HK-2 (cell line): Measurements from ENCODE around the gene ATF7IP2.
"Not testable (repeated sequence)": the region's sequence is repeated elsewhere in the genome, so short reads cannot be mapped to it uniquely, and the experiment has no call there.

ENCODE experiments used
- DNase-seq: peaks from one replicate; pipeline ENCODE4 v3.0.0-alpha.2; 2018; ENCODE audit not compliant: unreplicated experiment

ATF7IP2 gene

GRCh38 chr16:10385725-10386516 is at the start of gene ATF7IP2:
Gene ATF7IP2 (plus strand): TSS chr16:10386061. CDS start chr16:10430621, 44,560 bp downstream.
- peak; percentile 76 for DNase-seq

GRCh38 chr16:10338426-10338825 is 47.4 kb upstream of the ATF7IP2 start:
- DNase-seq = no peak

- DNase-seq = no peak
Measured at GRCh38 chr16:10339777-10340732, 45.8 kb upstream of the ATF7IP2 start.

GRCh38 chr16:10343124-10343760 is 42.6 kb upstream of the ATF7IP2 start:
- no peak for DNase-seq

GRCh38 chr16:10344699-10345098 is 41.2 kb upstream of the ATF7IP2 start:
- DNase-seq = not testable (repeated sequence)

- DNase-seq = no peak
Measured at GRCh38 chr16:10345629-10346028, 40.2 kb upstream of the ATF7IP2 start.

GRCh38 chr16:10349851-10350250 is 36.0 kb upstream of the ATF7IP2 start:
- DNase-seq = no peak

- no peak for DNase-seq
Measured at GRCh38 chr16:10352262-10352661, 33.6 kb upstream of the ATF7IP2 start.

GRCh38 chr16:10355589-10355988 is 30.3 kb upstream of the ATF7IP2 start:
- DNase-seq = no peak

- no peak for DNase-seq
Measured at GRCh38 chr16:10356870-10357842, 28.7 kb upstream of the ATF7IP2 start.

- not testable (repeated sequence) for DNase-seq
Measured at GRCh38 chr16:10361747-10362076, 24.1 kb upstream of the ATF7IP2 start.

- DNase-seq = no peak
Measured at GRCh38 chr16:10362077-10362863, 23.6 kb upstream of the ATF7IP2 start.

GRCh38 chr16:10362864-10363197 is 23.0 kb upstream of the ATF7IP2 start:
- DNase-seq = not testable (repeated sequence)

- DNase-seq = not testable (repeated sequence)
Measured at GRCh38 chr16:10366619-10367018, 19.2 kb upstream of the ATF7IP2 start.

- no peak for DNase-seq
Measured at GRCh38 chr16:10367616-10368188, 18.2 kb upstream of the ATF7IP2 start.

GRCh38 chr16:10368969-10369551 is 16.8 kb upstream of the ATF7IP2 start:
- DNase-seq = peak; percentile 11

GRCh38 chr16:10370096-10370726 is 15.7 kb upstream of the ATF7IP2 start:
- DNase-seq = no peak

- no peak for DNase-seq
Measured at GRCh38 chr16:10371592-10371991, 14.3 kb upstream of the ATF7IP2 start.

GRCh38 chr16:10373556-10373955 is 12.3 kb upstream of the ATF7IP2 start:
- no peak for DNase-seq
